Neural progenitor cell (in vitro differentiated cells): ENCODE data around the gene DTX1.

ENCODE experiments used
- CTCF ChIP-seq: fragments of 200-600 bp; sonication (generic); IDR thresholded peaks from 2 replicates; pipeline ENCODE4 v1.5.1; 2017; ENCODE audit warnings: antibody characterized with exemption, mild to moderate bottlenecking
- EZH2 ChIP-seq: fragments of 200-600 bp; sonication (generic); IDR thresholded peaks from 2 replicates; pipeline ENCODE4 v1.6.1; 2017; ENCODE audit warnings: antibody characterized with exemption, mild to moderate bottlenecking, moderate library complexity

GRCh38 chr12:113108308-113108707 lies 51.8 kb downstream of the DTX1 start:
- TF ChIP-seq EZH2 (no peak), CTCF (no peak)
